Parathyroid adenoma (tissue), 2 donors: ENCODE measurements around the gene CKMT2.

Source experiments
- H2AFZ ChIP-seq: fragments of 300-600 bp; sonication (generic); one replicate; pipeline ENCODE4 v1.7.0; 2017; ENCODE audit warnings: antibody characterized with exemption, mild to moderate bottlenecking
- H3K27ac ChIP-seq: fragments of 300-600 bp; sonication (generic); one replicate; pipeline ENCODE4 v1.7.0; 2017
- H3K27me3 ChIP-seq: fragments of 300-600 bp; sonication (generic); one replicate; pipeline ENCODE4 v1.7.0; 2017; ENCODE audit warnings: low read length; ENCODE audit not compliant: control insufficient read depth, insufficient read depth
- H3K36me3 ChIP-seq: fragments of 300-600 bp; sonication (generic); one replicate; pipeline ENCODE4 v1.7.0; 2017; ENCODE audit warnings: low read length; ENCODE audit not compliant: control insufficient read depth, insufficient read depth
- H3K4me1 ChIP-seq: fragments of 300-600 bp; sonication (generic); one replicate; pipeline ENCODE4 v1.7.0; 2017; ENCODE audit warnings: control low read depth
- H3K4me2 ChIP-seq: fragments of 300-600 bp; sonication (generic); one replicate; pipeline ENCODE4 v1.7.0; 2017; ENCODE audit warnings: low read length
- H3K4me3 ChIP-seq: fragments of 300-600 bp; sonication (generic); one replicate; pipeline ENCODE4 v1.7.0; 2017; ENCODE audit warnings: low read depth, low read length
- H3K79me2 ChIP-seq: fragments of 300-600 bp; sonication (generic); one replicate; pipeline ENCODE4 v1.7.0; 2017; ENCODE audit warnings: control low read depth
- H3K9ac ChIP-seq: fragments of 300-600 bp; sonication (generic); one replicate; pipeline ENCODE4 v1.7.0; 2017; ENCODE audit warnings: mild to moderate bottlenecking
- H3K9me3 ChIP-seq: fragments of 300-600 bp; sonication (generic); one replicate; pipeline ENCODE4 v1.7.0; 2017; ENCODE audit warnings: low read length; ENCODE audit not compliant: control insufficient read depth
- TF ChIP-seq, protein P1 (sequence below): fragments of 300-600 bp; sonication (generic); IDR thresholded peaks from one replicate; pipeline ENCODE4 v1.7.0; 2017; ENCODE audit warnings: antibody characterized with exemption, mild to moderate bottlenecking
- donor health status: primary hyperparathyroidism.

CKMT2 gene

DNA sequence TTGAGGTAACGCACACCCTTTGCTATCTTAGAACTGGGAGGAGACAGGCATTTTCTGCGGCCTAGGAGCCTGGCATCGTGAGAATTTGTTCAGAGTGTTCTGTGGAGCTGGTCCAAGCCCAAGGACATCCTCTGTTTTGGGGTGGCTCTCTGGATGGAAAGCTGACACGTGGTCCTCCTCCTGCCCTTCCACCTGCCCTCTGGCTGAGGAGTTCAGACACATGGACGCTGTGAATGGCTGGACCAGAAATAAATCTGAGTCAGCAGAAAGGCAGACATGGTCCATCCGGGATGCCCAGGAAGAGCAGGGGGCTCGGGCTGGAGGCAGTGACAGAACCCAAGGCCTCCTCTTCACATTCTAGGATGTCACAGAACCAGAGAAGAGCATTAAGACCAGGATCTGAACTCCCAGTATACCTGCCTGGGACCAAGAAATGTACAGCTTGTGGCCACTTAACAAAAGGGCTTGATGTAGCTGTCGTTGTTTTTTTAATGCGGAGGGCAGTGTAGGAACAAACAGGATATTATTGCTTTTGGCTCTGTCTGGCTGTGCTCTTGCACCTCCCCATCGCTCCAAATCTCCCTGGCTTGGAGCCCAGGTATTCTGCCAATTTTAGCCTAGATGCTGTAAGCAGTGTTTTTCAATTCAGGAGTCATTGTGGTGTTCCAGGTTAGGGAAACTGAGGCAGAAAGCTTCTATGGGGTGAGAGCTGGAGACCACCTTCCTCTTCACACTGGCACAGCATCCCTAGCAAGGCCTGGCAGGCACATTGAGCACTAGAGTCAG is 2.4 kb downstream of the CKMT2 start:
- no peaks in the 10 kb centered on the region for H3K9me3 ChIP-seq
- peaks cover 4% of the 10 kb centered on the region for H3K79me2 ChIP-seq
- peak overlapping the region; percentile 58 for H3K4me2 ChIP-seq
- TF ChIP-seq, protein P1, sequence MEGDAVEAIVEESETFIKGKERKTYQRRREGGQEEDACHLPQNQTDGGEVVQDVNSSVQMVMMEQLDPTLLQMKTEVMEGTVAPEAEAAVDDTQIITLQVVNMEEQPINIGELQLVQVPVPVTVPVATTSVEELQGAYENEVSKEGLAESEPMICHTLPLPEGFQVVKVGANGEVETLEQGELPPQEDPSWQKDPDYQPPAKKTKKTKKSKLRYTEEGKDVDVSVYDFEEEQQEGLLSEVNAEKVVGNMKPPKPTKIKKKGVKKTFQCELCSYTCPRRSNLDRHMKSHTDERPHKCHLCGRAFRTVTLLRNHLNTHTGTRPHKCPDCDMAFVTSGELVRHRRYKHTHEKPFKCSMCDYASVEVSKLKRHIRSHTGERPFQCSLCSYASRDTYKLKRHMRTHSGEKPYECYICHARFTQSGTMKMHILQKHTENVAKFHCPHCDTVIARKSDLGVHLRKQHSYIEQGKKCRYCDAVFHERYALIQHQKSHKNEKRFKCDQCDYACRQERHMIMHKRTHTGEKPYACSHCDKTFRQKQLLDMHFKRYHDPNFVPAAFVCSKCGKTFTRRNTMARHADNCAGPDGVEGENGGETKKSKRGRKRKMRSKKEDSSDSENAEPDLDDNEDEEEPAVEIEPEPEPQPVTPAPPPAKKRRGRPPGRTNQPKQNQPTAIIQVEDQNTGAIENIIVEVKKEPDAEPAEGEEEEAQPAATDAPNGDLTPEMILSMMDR, result no peak
- H3K9ac ChIP-seq, result no peak overlapping the region
- no peak overlapping the region for H2AFZ ChIP-seq
- H3K27me3 ChIP-seq, result no peaks in the 10 kb centered on the region
- H3K27ac ChIP-seq, result no peak overlapping the region
- peak overlapping the region; percentile 13 for H3K4me3 ChIP-seq
- no peaks in the 10 kb centered on the region for H3K36me3 ChIP-seq
- H3K4me1 ChIP-seq, result no peaks in the 10 kb centered on the region

- Histone ChIP-seq H3K4me3 (no peak overlapping the region), H2AFZ (no peak overlapping the region), H3K36me3 (no peaks in the 10 kb centered on the region), H3K27ac (no peak overlapping the region), H3K27me3 (no peaks in the 10 kb centered on the region), H3K9me3 (no peaks in the 10 kb centered on the region), H3K4me2 (no peak overlapping the region), H3K4me1 (peaks cover 4% of the 10 kb centered on the region), H3K79me2 (peaks cover 4% of the 10 kb centered on the region), H3K9ac (no peak overlapping the region)
- TF ChIP-seq, protein P1, result no peak
These were observed 5.3 kb downstream of the CKMT2 start for GRCh38 chr5:81238460-81238859.

DNA sequence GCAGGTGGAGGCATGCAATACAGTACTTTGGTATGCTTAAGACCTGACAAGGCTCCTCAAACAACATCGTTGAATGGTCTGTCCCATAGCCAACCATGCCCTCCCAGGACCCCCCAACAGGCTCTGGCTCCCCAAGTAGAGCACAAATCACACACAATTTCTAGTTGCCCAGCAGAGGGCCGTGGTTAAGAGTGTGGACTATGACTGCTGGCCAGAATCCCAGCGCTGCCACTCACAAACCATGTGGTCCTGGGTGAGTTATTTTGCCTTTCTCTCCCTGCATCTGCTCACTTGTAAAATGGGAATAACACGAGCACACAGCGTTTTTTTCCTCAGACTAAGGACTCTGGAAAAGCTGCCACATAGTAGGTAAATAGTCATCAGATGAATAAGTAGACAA is 6.5 kb downstream of the CKMT2 start:
- H2AFZ ChIP-seq, result no peak overlapping the region
- H3K4me2 ChIP-seq, result no peak overlapping the region
- no peaks in the 10 kb centered on the region for H3K36me3 ChIP-seq
- no peaks in the 10 kb centered on the region for H3K27me3 ChIP-seq
- H3K27ac ChIP-seq, result no peak overlapping the region
- TF ChIP-seq, protein P1, result no peak
- H3K79me2 ChIP-seq, result peaks cover 4% of the 10 kb centered on the region
- no peaks in the 10 kb centered on the region for H3K9me3 ChIP-seq
- H3K9ac ChIP-seq, result no peak overlapping the region
- no peak overlapping the region for H3K4me3 ChIP-seq
- H3K4me1 ChIP-seq, result peaks cover 4% of the 10 kb centered on the region

DNA sequence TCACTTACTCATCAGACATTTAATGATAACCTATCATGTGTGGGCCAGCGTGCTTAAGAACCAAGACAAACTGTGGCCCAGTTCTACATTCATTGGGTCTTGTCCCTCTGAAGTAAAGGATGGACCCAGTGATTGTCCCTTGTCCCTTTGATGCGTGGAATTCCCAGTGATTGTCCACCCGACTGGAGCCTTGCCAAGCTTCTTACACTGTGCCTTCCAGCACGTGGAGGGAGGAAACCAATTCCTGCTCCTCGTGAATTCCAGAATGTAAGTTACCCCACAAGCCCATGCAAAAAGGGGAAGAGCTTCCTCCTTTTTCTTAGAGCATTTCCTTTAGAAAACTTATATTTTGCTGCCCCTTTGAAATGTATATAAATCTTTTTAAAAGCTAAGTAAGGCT is 7.9 kb downstream of the CKMT2 start:
- Histone ChIP-seq H3K4me3 (no peak overlapping the region), H3K4me1 (peaks cover 4% of the 10 kb centered on the region)

More for the DNA sequence above, 7.9 kb downstream of the CKMT2 start:
- Histone ChIP-seq H3K79me2 (peaks cover 4% of the 10 kb centered on the region), H3K27ac (no peak overlapping the region), H3K36me3 (no peaks in the 10 kb centered on the region), H2AFZ (no peak overlapping the region), H3K27me3 (no peaks in the 10 kb centered on the region), H3K4me2 (no peak overlapping the region), H3K9ac (no peak overlapping the region), H3K9me3 (no peaks in the 10 kb centered on the region)
- TF ChIP-seq, protein P1, result no peak
